Activated CD4-positive, alpha-beta memory T cell treated with anti-CD3 and anti-CD28 coated beads for 36 hours (primary cell): Measurements from ENCODE around the gene PRPF8. TPM values are rescaled to one million over a fixed set of nuclear protein-coding genes. Genes with fewer than 3 reads are reported as not detected.

ENCODE experiments used
- CTCF ChIA-PET: fragments of 350-600 bp; sonication (Branson Sonifier 250); formaldehyde crosslinking; loops from one replicate; lab custom pipeline; 2021; ENCODE audit warnings: antibody characterized with exemption, inconsistent platforms; lab: Charles Lee
- POLR2A ChIA-PET: fragments of 350-600 bp; sonication (Branson Sonifier 250); formaldehyde crosslinking; loops from one replicate; lab custom pipeline; 2021; ENCODE audit warnings: antibody characterized with exemption; lab: Charles Lee
- DNase-seq: peaks from one replicate; pipeline ENCODE4 v3.0.0-alpha.2; 2020
- H3K27ac Mint-ChIP-seq: one replicate; pipeline ENCODE4 v1.8.0; 2021; ENCODE audit warnings: mixed read lengths
- H3K27me3 Mint-ChIP-seq: one replicate; pipeline ENCODE4 v1.8.0; 2021; ENCODE audit warnings: mixed read lengths
- H3K36me3 Mint-ChIP-seq: one replicate; pipeline ENCODE4 v1.8.0; 2021; ENCODE audit warnings: mixed read lengths
- H3K4me1 Mint-ChIP-seq: one replicate; pipeline ENCODE4 v1.8.0; 2021; ENCODE audit warnings: low read depth, mixed read lengths
- H3K4me3 Mint-ChIP-seq: one replicate; pipeline ENCODE4 v1.8.0; 2021; ENCODE audit warnings: mild to moderate bottlenecking, mixed read lengths
- H3K9me3 Mint-ChIP-seq: one replicate; pipeline ENCODE4 v1.8.0; 2021; ENCODE audit warnings: mixed read lengths
- intact Hi-C: fragments of 100-400 bp; cut with micrococcal nuclease; formaldehyde crosslinking; loops from one replicate; pipeline ENCODE4 v1.15.1; 2023
- total RNA-seq, 2 experiments: library from RNA; stranded (reverse); gene quantifications; one replicate each; pipeline ENCODE4 v1.2.3, GENCODE V29; 2021

Gene PRPF8
- total RNA-seq, 2 experiments from 2014 or later, result 370 to 378 TPM

DNA sequence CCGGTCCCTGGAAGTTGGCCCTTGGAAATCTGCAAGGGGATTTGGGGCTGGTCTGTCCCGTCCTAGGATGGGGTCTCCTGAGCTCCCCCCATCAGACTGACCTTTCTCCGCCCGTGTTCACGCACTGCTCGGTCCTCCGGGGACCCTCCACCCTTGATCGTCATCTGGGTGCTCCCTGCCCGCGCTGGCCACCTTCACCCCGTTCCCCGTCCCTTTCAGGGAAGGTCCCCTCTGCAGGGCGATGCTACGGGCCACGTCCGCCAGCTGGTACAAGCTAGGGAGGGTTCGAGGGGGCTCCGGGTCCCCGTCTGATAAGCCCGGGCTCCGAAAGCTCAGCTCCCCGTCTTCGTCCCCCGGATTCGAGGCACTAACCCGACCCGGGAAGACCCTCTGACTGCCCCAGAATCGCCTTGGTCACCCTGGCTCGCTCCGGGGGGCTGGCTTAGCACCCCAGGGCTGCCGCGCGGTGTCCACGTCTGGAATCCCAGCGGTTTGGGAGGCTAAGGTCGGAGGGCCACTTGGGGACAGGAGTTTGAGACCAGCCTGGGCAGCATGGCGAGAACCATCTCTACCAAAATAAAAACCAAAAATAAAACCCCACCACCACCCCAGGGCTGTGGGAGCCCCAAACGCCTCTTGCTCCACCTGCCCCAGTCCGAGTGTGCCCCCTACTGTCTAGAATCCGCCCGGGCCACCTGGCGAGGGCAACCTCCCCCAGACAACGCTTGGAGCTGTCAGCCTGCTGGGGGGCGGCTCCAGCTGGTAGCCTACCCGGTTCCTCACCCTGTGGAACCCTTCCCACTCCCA lies 55.0 kb downstream of the PRPF8 start:
- H3K27me3 Mint-ChIP-seq, result peaks cover 16% of the 10 kb centered on the region
- H3K4me3 Mint-ChIP-seq, result peak overlapping the region; percentile 73
- ChIA-PET CTCF (interaction anchor here (0.6 to 9.4 kb wide), 34 partner anchors 10 to 401 kb away, joined by 3 to 209 read pairs (median 5); partner anchors contain the start of genes INPP5K, PITPNA, RILP and SCARF1), POLR2A (interaction anchor here (0.7 to 2.4 kb wide), 4 partner anchors 20 to 92 kb away, joined by 3 to 14 read pairs (median 4); partner anchors contain the start of genes PITPNA and RILP)
- no peaks in the 10 kb centered on the region for H3K36me3 Mint-ChIP-seq
- peak overlapping the region; percentile 18 for H3K27ac Mint-ChIP-seq
- intact Hi-C loops, result loop anchor here (1.0 to 2.0 kb wide), 3 partner anchors 55 to 113 kb away; partner anchors contain the start of gene INPP5K
- DNase-seq, result peak; percentile 91
- peaks cover 11% of the 10 kb centered on the region for H3K4me1 Mint-ChIP-seq
- no peaks in the 10 kb centered on the region for H3K9me3 Mint-ChIP-seq

DNA sequence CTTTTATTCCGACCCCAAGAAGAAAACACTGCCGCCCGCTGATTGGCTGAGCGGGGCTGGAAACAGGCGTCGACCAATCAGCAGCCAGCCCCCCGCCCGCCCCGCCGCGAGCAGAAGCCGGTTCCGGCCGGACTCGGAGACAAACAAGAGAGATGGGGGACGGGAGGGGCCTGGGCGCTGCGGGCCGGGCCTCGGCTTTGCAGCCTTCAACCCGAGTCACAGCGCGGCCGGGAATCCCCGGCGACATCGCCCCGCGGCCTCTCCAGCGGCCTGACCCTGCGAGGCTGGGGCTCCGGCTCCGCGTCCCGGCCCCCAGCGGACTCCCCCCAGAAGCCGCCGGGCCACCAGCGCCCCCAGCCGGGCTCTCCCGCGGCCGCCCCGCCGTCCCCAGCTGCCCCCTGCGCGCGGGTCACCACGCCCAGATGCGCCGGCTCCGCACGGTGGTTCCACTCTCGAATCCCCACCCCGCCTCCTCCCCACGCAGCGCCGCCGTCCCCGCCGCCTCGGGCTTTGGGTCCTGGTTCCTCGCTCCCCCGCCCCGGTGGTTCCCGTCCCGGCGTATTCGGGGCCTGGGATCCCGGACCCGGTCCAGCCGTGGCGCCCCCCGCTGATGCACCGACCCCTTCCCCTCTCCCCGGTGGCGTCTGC lies 55.7 kb downstream of the PRPF8 start:
- no peaks in the 10 kb centered on the region for H3K9me3 Mint-ChIP-seq
- H3K4me3 Mint-ChIP-seq, result peak overlapping the region; percentile 87
- DNase-seq, result peak; percentile 93
- CTCF ChIA-PET, result interaction anchor here (0.7 to 9.4 kb wide), 17 partner anchors 10 to 264 kb away, joined by 3 to 209 read pairs (median 12); partner anchors contain the start of genes INPP5K, RILP and SCARF1
- peaks cover 16% of the 10 kb centered on the region for H3K27me3 Mint-ChIP-seq
- intact Hi-C loops, result loop anchor here (1.0 kb wide), 1 partner anchor 22 kb away; no protein-coding TSS in a partner anchor
- no peaks in the 10 kb centered on the region for H3K36me3 Mint-ChIP-seq
- H3K4me1 Mint-ChIP-seq, result peaks cover 11% of the 10 kb centered on the region
- peak overlapping the region; percentile 67 for H3K27ac Mint-ChIP-seq
- POLR2A ChIA-PET, result interaction anchor here (1.2 to 2.4 kb wide), 2 partner anchors 55 to 66 kb away, joined by 3 to 14 read pairs; partner anchors contain the start of gene PITPNA

DNA sequence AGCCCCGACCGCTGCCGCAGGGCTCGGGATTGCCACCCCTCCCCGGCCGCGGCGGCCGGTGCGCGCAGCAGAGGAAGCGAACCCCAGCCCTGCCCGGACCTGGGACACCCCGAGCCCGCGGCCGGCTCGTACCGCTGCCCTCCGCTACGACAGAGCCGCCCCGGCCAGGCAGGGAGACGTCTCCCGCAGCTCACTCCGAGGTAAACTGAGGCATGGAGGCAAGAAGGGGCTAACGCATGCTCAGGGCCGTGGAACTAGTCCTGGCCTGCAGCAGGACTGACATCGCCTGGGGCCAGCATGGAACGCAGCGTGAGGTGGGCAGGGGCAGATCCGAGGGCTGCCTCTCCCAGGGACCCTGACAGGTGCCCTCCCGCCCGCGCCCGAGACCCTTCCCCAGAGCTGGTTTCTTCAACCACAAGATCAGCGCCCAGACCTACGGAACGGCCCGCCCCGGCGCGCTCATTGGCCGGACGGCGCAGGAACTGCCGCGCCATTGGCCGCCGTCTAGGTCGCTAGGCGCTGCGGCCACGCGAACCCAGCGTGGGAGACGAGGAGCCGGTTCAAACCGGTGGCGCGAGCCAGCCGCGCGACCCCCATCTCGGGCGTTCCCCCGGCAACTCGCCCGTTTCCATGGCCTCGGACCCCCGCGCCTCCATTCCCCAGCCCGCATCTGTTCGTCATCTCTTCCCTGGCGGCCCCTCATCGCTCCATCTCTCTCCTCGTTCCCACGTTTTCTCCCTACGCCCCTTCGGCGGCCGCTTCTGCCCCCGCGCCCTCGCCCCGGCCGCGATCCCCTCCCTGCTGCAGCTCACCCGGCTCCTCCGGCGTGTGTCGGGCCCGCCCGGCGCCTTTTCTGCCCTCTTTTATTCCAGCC lies 56.4 kb downstream of the PRPF8 start, which contains the start of gene SLC43A2:
Gene SLC43A2 (minus strand): TSS at position 853 of the 874 bp plus-strand sequence. CDS start 960 bp downstream, outside the sequence.
- H3K36me3 Mint-ChIP-seq, result no peaks in the 10 kb centered on the region
- ChIA-PET POLR2A (interaction anchor here (0.6 to 2.4 kb wide), 2 partner anchors 21 to 54 kb away, joined by 4 to 14 read pairs; no protein-coding TSS in a partner anchor), CTCF (interaction anchor here (2.0 to 9.4 kb wide), 6 partner anchors 17 to 112 kb away, joined by 12 to 209 read pairs (median 24); partner anchors contain the start of genes INPP5K, RILP and SCARF1)
- H3K9me3 Mint-ChIP-seq, result no peaks in the 10 kb centered on the region
- peak within 1 kb of the TSS; percentile 67 for H3K27ac Mint-ChIP-seq
- peak; percentile 83 for DNase-seq
- H3K4me3 Mint-ChIP-seq, result peak within 1 kb of the TSS; percentile 87
- H3K27me3 Mint-ChIP-seq, result peaks cover 16% of the 10 kb centered on the region
- intact Hi-C loops, result loop anchor here (1.0 kb wide), 1 partner anchor 21 kb away; no protein-coding TSS in a partner anchor
- H3K4me1 Mint-ChIP-seq, result peaks cover 11% of the 10 kb centered on the region

GRCh38 chr17:1627182-1627981 lies 57.3 kb downstream of the PRPF8 start:
- Mint-ChIP-seq H3K27ac (no peak overlapping the region), H3K9me3 (no peaks in the 10 kb centered on the region), H3K4me3 (peak overlapping the region; percentile 54), H3K27me3 (peaks cover 16% of the 10 kb centered on the region), H3K4me1 (peaks cover 11% of the 10 kb centered on the region), H3K36me3 (no peaks in the 10 kb centered on the region)
- no peak for DNase-seq
- ChIA-PET POLR2A (interaction anchor here (0.6 kb wide), 1 partner anchor 20 kb away, joined by 4 read pairs; no protein-coding TSS in a partner anchor), CTCF (interaction anchor here (0.5 to 9.4 kb wide), 4 partner anchors 20 to 263 kb away, joined by 3 to 209 read pairs (median 12); partner anchors contain the start of gene RILP)
- intact Hi-C loops, result no loop called here

- no peaks in the 10 kb centered on the region for H3K9me3 Mint-ChIP-seq
Measured at GRCh38 chr17:1626333-1626732, 58.3 kb downstream of the PRPF8 start.

DNA sequence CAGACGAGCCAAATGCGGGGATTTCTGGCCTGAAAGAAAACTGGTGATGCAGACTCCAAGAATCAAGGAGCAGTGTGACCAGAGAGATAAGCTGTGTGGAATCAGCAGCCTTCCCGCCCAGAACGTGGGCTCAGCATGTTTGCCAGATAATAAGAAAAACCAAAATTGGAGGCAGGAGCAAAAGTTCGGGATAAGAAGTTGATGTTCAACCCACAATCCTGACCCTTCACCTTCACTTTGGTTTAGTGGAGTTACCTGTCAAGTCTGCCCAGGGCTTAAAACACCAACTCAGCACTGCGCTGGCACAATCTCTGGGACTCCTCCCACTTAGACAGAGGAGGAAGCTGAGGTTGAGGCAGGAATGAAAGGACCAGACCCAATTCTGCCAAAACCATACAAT lies 59.1 kb downstream of the PRPF8 start:
- Mint-ChIP-seq H3K4me3 (no peak overlapping the region), H3K36me3 (no peaks in the 10 kb centered on the region), H3K27me3 (peaks cover 16% of the 10 kb centered on the region), H3K27ac (no peak overlapping the region), H3K9me3 (no peaks in the 10 kb centered on the region), H3K4me1 (peaks cover 11% of the 10 kb centered on the region)
- intact Hi-C loops, result no loop called here
- ChIA-PET CTCF (interaction anchor here (0.9 to 9.4 kb wide), 2 partner anchors 49 to 59 kb away, joined by 3 to 209 read pairs; no protein-coding TSS in a partner anchor), POLR2A (no interaction called here)
- DNase-seq, result no peak

More at GRCh38 chr17:1626333-1626732, 58.3 kb downstream of the PRPF8 start:
- H3K4me1 Mint-ChIP-seq, result peaks cover 11% of the 10 kb centered on the region
- DNase-seq, result no peak
- H3K4me3 Mint-ChIP-seq, result no peak overlapping the region
- no peaks in the 10 kb centered on the region for H3K36me3 Mint-ChIP-seq
- POLR2A ChIA-PET, result interaction anchor here (1.1 kb wide), 1 partner anchor 58 kb away, joined by 3 read pairs; no protein-coding TSS in a partner anchor
- CTCF ChIA-PET, result interaction anchor here (1.4 to 9.4 kb wide), 2 partner anchors 19 to 50 kb away, joined by 3 to 209 read pairs; no protein-coding TSS in a partner anchor
- intact Hi-C loops, result no loop called here
- peaks cover 16% of the 10 kb centered on the region for H3K27me3 Mint-ChIP-seq
- H3K27ac Mint-ChIP-seq, result no peak overlapping the region

- no peak for DNase-seq
- H3K27ac Mint-ChIP-seq, result no peak overlapping the region
- CTCF ChIA-PET, result interaction anchor here (0.9 to 9.4 kb wide), 2 partner anchors 48 to 58 kb away, joined by 3 to 209 read pairs; no protein-coding TSS in a partner anchor
Measured at GRCh38 chr17:1625053-1625452, 59.6 kb downstream of the PRPF8 start.

DNA sequence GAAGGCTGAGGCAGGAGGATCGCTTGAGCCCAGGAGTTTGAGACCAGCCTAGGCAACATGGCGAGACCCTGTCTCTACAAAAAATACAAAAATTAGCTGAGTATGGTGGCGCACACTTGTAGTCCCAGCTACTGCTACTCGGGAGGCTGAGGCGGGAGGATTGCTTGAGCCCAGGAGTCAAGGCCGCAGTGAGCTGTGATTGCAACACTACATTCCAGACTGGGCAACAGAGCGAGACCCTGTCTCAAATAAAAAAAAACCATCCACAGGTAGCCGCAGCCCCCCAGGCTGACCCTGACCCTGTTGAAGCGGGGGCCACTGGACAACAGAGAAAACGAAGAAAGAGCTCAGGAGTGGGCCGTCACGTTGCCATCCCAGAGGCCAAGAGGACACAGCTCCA lies 60.0 kb downstream of the PRPF8 start:
- POLR2A ChIA-PET, result no interaction called here
- no peak for DNase-seq
- intact Hi-C loops, result no loop called here

More at GRCh38 chr17:1625053-1625452, 59.6 kb downstream of the PRPF8 start:
- Mint-ChIP-seq H3K4me1 (peaks cover 9% of the 10 kb centered on the region), H3K36me3 (no peaks in the 10 kb centered on the region), H3K9me3 (no peaks in the 10 kb centered on the region), H3K4me3 (no peak overlapping the region), H3K27me3 (peaks cover 16% of the 10 kb centered on the region)
- intact Hi-C loops, result no loop called here
- POLR2A ChIA-PET, result no interaction called here

DNA sequence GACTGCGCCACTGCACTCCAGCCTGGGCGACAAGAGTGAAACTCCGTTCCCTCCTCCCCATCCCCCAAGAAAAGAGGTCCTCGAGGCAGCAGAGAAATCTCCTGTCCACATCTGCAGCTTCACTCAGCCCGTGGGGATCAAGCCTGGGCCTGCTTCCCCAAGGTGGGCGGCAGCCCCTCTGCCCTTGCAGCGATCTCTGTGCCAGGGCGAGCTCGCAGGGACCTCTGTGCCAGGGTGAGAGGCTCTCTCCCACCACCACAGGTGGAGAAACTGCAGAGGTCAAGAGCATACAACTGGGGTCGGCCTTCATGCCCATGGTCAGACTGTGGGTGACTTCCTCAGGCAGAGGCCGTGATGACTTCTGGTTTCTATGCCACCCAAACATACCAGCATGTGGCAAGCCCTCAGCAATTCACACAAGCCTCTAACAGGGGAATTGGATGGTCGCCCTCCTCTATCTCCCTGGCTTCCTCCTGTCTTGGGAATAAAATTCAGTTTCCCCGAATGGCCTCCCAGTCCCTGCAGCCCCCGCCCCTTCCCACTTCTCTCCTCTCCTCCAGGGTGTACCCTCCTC lies 61.5 kb downstream of the PRPF8 start:
- intact Hi-C loops, result no loop called here
- H3K27me3 Mint-ChIP-seq, result peaks cover 15% of the 10 kb centered on the region
- no peak overlapping the region for H3K27ac Mint-ChIP-seq
- ChIA-PET CTCF (interaction anchor here (0.8 kb wide), 1 partner anchor 49 kb away, joined by 3 read pairs; no protein-coding TSS in a partner anchor), POLR2A (no interaction called here)
- no peak for DNase-seq
- no peaks in the 10 kb centered on the region for H3K36me3 Mint-ChIP-seq
- peaks cover 7% of the 10 kb centered on the region for H3K4me1 Mint-ChIP-seq
- no peaks in the 10 kb centered on the region for H3K9me3 Mint-ChIP-seq
- H3K4me3 Mint-ChIP-seq, result no peak overlapping the region

More for the DNA sequence above, 60.0 kb downstream of the PRPF8 start:
- H3K4me3 Mint-ChIP-seq, result no peak overlapping the region
- CTCF ChIA-PET, result interaction anchor here (0.9 to 9.4 kb wide), 2 partner anchors 48 to 58 kb away, joined by 3 to 209 read pairs; no protein-coding TSS in a partner anchor
- H3K4me1 Mint-ChIP-seq, result peaks cover 7% of the 10 kb centered on the region
- H3K27ac Mint-ChIP-seq, result no peak overlapping the region
- H3K9me3 Mint-ChIP-seq, result no peaks in the 10 kb centered on the region
- no peaks in the 10 kb centered on the region for H3K36me3 Mint-ChIP-seq
- H3K27me3 Mint-ChIP-seq, result peaks cover 16% of the 10 kb centered on the region
